ENCODE data around the gene VAV3.

GRCh38 chr1:107782217-107782845, 182.6 kb downstream of the VAV3 start:
- TF ChIP-seq, protein P1, sequence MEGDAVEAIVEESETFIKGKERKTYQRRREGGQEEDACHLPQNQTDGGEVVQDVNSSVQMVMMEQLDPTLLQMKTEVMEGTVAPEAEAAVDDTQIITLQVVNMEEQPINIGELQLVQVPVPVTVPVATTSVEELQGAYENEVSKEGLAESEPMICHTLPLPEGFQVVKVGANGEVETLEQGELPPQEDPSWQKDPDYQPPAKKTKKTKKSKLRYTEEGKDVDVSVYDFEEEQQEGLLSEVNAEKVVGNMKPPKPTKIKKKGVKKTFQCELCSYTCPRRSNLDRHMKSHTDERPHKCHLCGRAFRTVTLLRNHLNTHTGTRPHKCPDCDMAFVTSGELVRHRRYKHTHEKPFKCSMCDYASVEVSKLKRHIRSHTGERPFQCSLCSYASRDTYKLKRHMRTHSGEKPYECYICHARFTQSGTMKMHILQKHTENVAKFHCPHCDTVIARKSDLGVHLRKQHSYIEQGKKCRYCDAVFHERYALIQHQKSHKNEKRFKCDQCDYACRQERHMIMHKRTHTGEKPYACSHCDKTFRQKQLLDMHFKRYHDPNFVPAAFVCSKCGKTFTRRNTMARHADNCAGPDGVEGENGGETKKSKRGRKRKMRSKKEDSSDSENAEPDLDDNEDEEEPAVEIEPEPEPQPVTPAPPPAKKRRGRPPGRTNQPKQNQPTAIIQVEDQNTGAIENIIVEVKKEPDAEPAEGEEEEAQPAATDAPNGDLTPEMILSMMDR (IDR thresholded peaks at IDR 0.05), result peak; percentile 31 to 73 (median 68)
- no peak for TF ChIP-seq POLR2A (IDR thresholded peaks at IDR 0.05)

All from body of pancreas (tissue), 4 donors.